GM18858 (cell line): ENCODE data around the gene TCERG1L.
"Not testable (repeated sequence)": the region's sequence is repeated elsewhere in the genome, so short reads cannot be mapped to it uniquely, and the experiment has no call there.

Source experiments
- ATAC-seq: cut with Tn5 transposase; IDR thresholded peaks from one replicate; pipeline ENCODE4 v1.9.1; 2021; ENCODE audit not compliant: unreplicated experiment

TCERG1L gene

DNA sequence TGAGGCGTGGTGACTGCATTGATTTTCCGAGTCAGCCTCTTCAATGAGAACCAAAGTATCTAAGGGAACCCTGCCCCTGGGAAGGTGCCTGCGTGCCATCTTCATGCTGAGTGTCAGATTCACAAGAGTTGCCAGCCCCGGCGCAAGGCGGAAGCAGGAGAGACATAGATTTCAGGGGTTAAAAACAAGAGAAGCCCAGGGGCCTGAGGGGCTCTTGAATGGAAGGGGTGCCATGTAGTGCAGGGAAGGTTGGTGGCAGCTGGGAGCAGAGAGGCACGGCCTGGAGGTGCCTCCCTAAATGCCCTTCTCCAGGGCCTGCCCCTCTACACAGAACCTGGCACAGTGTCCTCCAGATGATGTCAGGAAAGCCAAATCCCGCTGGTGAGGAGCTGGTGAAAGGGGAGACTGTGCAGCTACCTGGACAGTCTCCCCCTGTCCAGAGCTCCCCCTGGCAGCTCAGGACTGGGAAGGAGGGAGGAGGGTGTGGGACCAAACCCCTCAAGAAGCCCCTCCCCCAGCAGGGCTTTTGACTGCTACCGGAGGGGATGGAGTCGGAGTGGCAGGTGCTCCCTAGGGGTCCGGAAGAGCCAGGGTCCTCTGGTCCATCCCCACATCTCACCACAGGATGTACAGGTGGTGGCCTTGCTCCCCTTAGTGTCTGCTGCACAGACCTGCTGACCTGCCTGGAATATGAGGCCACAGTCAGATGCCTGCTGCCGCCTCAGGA is 137.9 kb downstream of the TCERG1L start:
- ATAC-seq: no peak

- no peak for ATAC-seq
These were observed 139.1 kb downstream of the TCERG1L start for GRCh38 chr10:131172433-131172832.

DNA sequence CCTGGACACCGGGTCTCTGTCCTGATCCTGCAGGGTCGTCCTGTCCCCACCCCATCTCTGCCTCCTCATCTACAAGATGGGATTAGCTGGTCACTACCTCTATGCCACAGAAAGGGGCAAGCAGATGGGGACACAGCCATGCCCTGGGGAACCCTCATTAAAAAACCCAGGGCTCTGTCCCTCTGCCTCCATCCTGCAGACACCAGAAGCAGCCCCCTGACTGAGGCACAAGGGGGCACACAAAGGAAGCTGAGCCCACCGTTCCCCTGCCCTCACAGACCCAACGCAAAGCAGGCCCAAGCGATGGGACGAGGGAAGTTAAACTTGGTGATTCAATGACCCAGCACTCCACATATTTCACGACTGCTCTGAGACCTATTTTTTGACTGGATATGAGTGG is 142.4 kb downstream of the TCERG1L start:
- no peak for ATAC-seq

DNA sequence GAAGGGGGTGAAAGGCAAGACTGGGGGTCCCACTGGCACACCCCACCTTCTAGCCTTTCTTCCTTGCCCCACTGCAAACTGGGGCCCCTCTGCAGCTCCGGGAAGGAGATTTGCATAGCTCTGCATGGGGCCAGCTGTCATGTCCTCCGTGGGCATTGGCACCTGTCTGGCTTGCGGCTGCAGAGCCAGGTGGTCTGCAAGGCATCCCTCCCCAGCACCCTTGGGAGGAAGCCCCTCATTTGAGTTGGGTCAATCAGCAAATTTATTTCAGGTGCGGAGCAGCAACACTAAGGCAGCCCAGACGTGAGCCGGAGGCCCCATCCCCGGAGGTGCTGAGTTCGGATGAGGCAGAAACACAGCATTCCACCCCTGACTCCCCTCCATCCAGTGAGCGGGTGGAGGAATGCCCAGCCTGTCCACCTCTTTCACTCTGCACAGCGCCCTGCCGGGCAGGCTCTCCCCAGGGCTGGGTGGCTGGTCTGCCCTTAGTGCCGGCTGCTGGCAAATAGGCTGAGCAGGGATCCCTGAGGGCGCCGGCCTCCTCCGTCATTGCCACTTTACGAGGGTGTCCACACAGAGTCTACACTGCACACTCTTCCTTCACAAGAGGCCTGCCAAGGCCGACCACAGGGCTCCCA is 143.2 kb downstream of the TCERG1L start:
- ATAC-seq: no peak

DNA sequence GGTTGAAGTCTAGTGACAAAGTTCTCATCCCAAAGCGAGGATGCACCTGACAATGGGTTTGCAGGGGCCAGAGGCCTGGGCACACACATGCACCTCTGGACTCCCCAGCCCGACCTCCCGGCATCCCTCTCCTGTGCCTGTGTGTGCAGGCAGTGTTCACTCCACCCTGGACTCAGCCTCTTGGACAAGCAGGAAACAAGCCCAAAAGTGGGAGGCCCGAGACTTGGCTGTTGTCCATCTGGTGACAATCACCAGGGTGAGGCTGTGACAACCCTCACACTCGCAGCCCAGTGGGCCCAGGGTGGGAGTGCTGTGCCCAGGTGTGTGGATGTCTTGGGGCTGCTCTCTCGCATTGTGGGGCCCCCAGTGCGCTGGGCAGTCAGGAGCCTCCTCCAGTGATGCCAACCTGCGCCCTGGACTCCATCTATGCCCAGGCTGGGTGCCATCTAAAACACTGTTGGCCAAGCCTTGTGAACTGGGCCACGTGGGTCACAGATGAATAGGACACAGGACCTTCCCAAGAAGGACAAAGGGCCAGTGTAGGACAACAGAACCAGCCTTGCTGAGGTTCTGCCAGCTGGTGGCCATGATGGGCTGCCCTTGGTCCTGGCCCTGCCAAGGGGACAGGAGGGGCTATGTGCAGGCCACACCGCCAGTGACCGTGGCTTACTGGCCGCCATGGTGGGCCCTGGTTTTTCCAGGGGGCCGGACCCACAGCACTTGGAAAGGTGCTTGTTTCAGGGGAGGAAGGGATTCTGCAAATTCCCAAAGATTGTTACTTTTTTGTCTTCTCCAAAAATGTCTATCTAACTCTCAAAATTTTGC is 144.3 kb downstream of the TCERG1L start:
- no peak for ATAC-seq

DNA sequence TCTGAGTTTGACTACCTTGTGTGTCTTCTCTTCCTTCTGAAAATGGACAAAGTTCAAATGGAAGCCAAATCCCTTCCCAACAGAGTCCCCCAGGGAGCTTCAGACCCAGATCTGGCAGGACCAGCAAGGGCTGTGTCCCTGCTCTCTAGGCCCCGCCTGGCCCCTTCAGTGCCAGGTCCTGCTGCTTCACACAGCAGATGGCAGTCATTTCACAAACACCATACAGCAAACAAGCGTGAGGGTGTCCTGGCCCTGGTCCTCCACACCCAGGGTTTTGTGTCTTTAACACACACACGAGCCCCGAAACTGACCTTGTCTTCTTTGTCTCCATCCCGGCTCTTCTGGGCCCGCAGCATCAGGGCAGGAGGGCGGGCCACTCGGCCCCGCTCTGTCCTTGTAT is 145.0 kb downstream of the TCERG1L start:
- ATAC-seq: no peak

GRCh38 chr10:131165092-131165491 is 146.4 kb downstream of the TCERG1L start:
- ATAC-seq: no peak

DNA sequence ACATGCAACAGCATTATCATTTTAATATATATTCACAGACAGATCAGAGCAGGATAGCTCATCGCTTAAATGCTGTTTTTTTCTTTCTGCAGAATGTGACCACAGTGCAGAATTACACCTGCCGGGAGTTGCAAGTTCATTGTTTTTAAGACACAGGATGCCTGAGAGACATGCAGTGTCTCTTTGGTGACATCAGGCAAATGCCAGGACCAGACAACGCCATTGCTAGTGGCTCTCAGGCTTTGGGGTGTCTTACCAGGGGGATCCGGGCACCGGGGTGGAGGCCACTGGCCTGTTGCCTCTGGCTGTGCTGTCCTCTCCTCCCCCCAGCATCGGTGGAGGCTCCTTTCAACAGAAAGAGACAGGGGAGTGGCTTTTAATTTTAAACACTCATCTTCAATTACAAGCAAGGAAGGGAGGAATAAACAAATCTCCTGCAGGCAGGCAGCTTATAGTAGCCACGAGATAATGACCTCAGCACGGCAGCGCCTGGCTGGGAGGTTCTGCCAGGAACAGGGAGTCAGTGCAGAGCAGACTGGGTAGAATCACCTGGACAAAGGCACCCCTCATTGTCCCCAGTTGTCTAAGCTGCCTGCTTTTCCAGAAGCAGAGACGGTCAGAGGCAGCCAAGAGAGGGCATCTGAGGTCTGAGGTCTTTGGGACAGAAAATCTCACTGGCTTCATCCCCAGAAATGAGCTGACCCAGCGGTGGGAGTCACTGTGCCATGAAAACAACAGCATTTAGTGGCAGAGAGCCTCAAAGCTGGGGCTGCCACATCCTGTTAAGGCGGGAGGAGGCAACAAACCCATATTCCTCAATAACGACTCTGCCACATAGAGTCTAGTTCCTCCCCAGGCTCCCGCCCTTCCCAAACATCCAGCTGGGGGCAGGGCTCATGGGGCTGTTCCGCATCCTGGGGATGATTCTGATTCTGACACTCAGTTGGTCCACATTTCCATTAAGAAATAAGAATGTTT is 148.4 kb downstream of the TCERG1L start:
- no peak for ATAC-seq

GRCh38 chr10:131162211-131162610 is 149.3 kb downstream of the TCERG1L start:
- no peak for ATAC-seq

GRCh38 chr10:131161087-131161486 is 150.4 kb downstream of the TCERG1L start:
- ATAC-seq: no peak

GRCh38 chr10:131160219-131160875 is 151.2 kb downstream of the TCERG1L start:
- no peak for ATAC-seq

- ATAC-seq: no peak
These were observed 151.8 kb downstream of the TCERG1L start for GRCh38 chr10:131159771-131160170.

GRCh38 chr10:131158695-131159094 is 152.8 kb downstream of the TCERG1L start:
- no peak for ATAC-seq

DNA sequence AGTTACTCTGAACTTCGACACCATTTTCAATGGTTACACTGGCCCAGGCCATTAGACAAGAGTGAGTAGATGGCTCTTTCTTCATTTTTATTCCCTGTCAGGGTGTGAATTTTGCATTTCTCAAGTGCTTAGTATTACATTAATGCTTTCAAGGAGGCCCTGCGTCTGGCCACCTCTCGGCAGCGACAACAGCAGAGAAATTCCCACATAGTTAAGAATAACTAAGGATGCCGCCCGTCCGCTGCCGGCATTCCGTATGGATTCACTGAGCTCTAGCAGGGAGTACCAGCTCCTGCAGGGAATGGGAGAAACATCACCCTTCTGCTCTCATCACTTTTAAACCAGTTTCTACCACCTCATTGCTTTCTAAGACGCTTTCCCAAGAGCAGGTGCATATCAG is 153.6 kb downstream of the TCERG1L start:
- ATAC-seq: no peak

GRCh38 chr10:131155876-131156230 is 155.7 kb downstream of the TCERG1L start:
- no peak for ATAC-seq

DNA sequence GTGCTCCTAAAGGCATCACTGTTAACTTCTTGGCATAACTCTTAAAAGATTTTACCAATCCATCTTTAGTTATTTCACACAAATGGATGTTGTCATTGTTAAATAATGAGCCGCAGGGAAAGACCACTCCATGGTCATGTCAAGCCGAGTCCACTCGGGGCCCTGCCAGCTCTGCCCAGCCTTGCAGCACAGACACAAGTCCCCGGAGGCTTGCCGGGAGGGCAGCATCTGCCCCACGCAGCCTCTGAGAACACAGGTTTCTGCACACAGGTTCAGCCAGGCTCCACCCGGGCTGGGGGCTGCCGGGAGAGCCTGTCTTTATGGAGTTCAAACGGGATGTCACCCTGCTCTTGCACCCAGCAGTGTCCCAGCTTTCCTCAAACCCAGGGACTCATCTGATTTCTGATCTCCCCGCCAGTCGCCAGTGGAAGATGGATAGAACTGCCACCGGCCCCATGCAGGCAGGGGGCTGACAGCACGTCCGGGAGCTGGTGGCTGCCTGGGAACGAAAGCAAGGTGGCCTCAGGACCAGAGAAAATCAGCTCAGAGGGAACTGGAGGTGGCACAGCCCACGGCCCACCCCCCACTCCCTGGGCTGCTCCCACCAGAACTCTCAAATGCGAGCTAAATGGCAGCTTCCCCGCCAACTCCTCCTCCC is 156.2 kb downstream of the TCERG1L start:
- ATAC-seq: no peak

- ATAC-seq: no peak
These were observed 157.1 kb downstream of the TCERG1L start for GRCh38 chr10:131154306-131155025.

GRCh38 chr10:131152456-131152855 is 159.1 kb downstream of the TCERG1L start:
- not testable (repeated sequence) for ATAC-seq

DNA sequence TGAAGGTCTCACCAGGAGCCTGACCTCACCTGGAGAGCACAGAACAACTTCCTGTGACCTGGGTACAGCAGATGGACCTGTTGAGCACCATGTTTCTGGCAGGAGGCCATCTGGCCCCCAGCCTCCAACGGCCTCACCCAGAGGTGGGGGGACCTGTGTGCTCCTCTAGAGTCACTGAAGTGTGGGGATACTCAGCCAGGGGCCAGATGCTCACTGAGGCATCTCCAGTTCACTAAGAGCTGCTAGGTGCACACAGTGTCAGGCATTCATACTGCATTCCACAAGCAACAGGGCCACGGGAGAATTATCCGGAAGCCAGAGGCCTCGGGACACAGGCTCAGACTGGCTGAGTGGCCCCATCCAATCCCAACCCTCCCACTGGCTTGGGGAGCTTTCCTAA is 161.4 kb downstream of the TCERG1L start:
- no peak for ATAC-seq
